M059J (cell line): ENCODE data around the gene DSEL. TPM values are rescaled to one million over a fixed set of nuclear protein-coding genes. Genes with fewer than 3 reads are reported as not detected.
A peak's percentile ranks its signal among the peaks of the same experiment; 100 is the strongest.

ENCODE experiments used
- DNase-seq: peaks from one replicate; pipeline ENCODE4 v3.0.0-alpha.2; 2012; ENCODE audit warnings: low read depth
- total RNA-seq: library from RNA; depleted of rRNA; stranded (reverse); fragments of >200 nt; shearing (Covaris generic); gene quantifications from 2 replicates; pipeline ENCODE4 v1.2.3, GENCODE V29; 2014

The DSEL gene
- total RNA-seq, 1 experiment from 2014 or later = 40.3 TPM

GRCh38 chr18:67500522-67501205 lies 15.9 kb downstream of the DSEL start:
- DNase-seq = no peak

GRCh38 chr18:67496469-67496868 lies 20.1 kb downstream of the DSEL start:
- no peak for DNase-seq

- DNase-seq = no peak
Measured at GRCh38 chr18:67486534-67486933, 30.0 kb downstream of the DSEL start.

- no peak for DNase-seq
Measured at GRCh38 chr18:67485655-67486054, 30.9 kb downstream of the DSEL start.

- DNase-seq = no peak
Measured at GRCh38 chr18:67484458-67484857, 32.1 kb downstream of the DSEL start.

- no peak for DNase-seq
Measured at GRCh38 chr18:67483952-67484351, 32.6 kb downstream of the DSEL start.

- peak; percentile 54 for DNase-seq
Measured at GRCh38 chr18:67483237-67483636, 33.3 kb downstream of the DSEL start.

- DNase-seq = no peak
Measured at GRCh38 chr18:67478249-67478648, 38.3 kb downstream of the DSEL start.

GRCh38 chr18:67477522-67477921 lies 39.0 kb downstream of the DSEL start:
- DNase-seq = no peak

- peak; percentile 64 for DNase-seq
Measured at GRCh38 chr18:67476585-67476984, 39.9 kb downstream of the DSEL start.

- peak; percentile 22 for DNase-seq
Measured at GRCh38 chr18:67475673-67476072, 40.8 kb downstream of the DSEL start.

GRCh38 chr18:67468038-67468437 lies 48.5 kb downstream of the DSEL start:
- no peak for DNase-seq

- DNase-seq = no peak
Measured at GRCh38 chr18:67467188-67467587, 49.3 kb downstream of the DSEL start.

GRCh38 chr18:67464499-67464898 lies 52.0 kb downstream of the DSEL start:
- no peak for DNase-seq

- DNase-seq = no peak
Measured at GRCh38 chr18:67463829-67464228, 52.7 kb downstream of the DSEL start.

GRCh38 chr18:67456711-67457110 lies 59.8 kb downstream of the DSEL start:
- DNase-seq = no peak
